Eye (tissue), 1 donor: ENCODE measurements around the gene COL23A1.

Source experiments
- DNase-seq: peaks from one replicate; pipeline ENCODE4 v3.0.0-alpha.2; 2015

COL23A1 gene

GRCh38 chr5:178471711-178472110 lies 118.5 kb downstream of the COL23A1 start:
- DNase-seq: no peak

- no peak for DNase-seq
These were observed 119.5 kb downstream of the COL23A1 start for GRCh38 chr5:178470760-178471025.

- no peak for DNase-seq
These were observed 120.0 kb downstream of the COL23A1 start for GRCh38 chr5:178469975-178470759.

- DNase-seq: no peak
These were observed 120.9 kb downstream of the COL23A1 start for GRCh38 chr5:178469011-178469974.

GRCh38 chr5:178468196-178468685 lies 122.0 kb downstream of the COL23A1 start:
- DNase-seq: no peak

- DNase-seq: peak; percentile 77
These were observed 122.5 kb downstream of the COL23A1 start for GRCh38 chr5:178467568-178468195.

GRCh38 chr5:178467205-178467567 lies 123.0 kb downstream of the COL23A1 start:
- DNase-seq: no peak

GRCh38 chr5:178466342-178466741 lies 123.9 kb downstream of the COL23A1 start:
- no peak for DNase-seq

GRCh38 chr5:178465861-178466288 lies 124.3 kb downstream of the COL23A1 start:
- DNase-seq: no peak

- no peak for DNase-seq
These were observed 124.8 kb downstream of the COL23A1 start for GRCh38 chr5:178465228-178465860.

GRCh38 chr5:178464431-178465048 lies 125.7 kb downstream of the COL23A1 start:
- DNase-seq: no peak

GRCh38 chr5:178463321-178464155 lies 126.7 kb downstream of the COL23A1 start:
- DNase-seq: no peak

GRCh38 chr5:178462816-178463215 lies 127.4 kb downstream of the COL23A1 start:
- DNase-seq: no peak

- no peak for DNase-seq
These were observed 128.1 kb downstream of the COL23A1 start for GRCh38 chr5:178462076-178462475.

GRCh38 chr5:178461004-178461730 lies 129.0 kb downstream of the COL23A1 start:
- DNase-seq: peak; percentile 92

- DNase-seq: no peak
These were observed 129.6 kb downstream of the COL23A1 start for GRCh38 chr5:178460598-178460997.

- no peak for DNase-seq
These were observed 130.0 kb downstream of the COL23A1 start for GRCh38 chr5:178460174-178460573.

- DNase-seq: no peak
These were observed 132.1 kb downstream of the COL23A1 start for GRCh38 chr5:178458140-178458539.

- DNase-seq: no peak
These were observed 132.7 kb downstream of the COL23A1 start for GRCh38 chr5:178457471-178457870.

- no peak for DNase-seq
These were observed 134.7 kb downstream of the COL23A1 start for GRCh38 chr5:178455480-178455835.
